ENCODE data around the gene NME7. TPM values are rescaled to one million over a fixed set of nuclear protein-coding genes. Genes with fewer than 3 reads are reported as not detected.

NME7 gene
- total RNA-seq, 1 donor from 2014 or later, result 23.6 TPM

- no peak for DNase-seq (ENCODE audit: extremely low spot score in 2 of 2)
- TF ChIP-seq, protein P1, sequence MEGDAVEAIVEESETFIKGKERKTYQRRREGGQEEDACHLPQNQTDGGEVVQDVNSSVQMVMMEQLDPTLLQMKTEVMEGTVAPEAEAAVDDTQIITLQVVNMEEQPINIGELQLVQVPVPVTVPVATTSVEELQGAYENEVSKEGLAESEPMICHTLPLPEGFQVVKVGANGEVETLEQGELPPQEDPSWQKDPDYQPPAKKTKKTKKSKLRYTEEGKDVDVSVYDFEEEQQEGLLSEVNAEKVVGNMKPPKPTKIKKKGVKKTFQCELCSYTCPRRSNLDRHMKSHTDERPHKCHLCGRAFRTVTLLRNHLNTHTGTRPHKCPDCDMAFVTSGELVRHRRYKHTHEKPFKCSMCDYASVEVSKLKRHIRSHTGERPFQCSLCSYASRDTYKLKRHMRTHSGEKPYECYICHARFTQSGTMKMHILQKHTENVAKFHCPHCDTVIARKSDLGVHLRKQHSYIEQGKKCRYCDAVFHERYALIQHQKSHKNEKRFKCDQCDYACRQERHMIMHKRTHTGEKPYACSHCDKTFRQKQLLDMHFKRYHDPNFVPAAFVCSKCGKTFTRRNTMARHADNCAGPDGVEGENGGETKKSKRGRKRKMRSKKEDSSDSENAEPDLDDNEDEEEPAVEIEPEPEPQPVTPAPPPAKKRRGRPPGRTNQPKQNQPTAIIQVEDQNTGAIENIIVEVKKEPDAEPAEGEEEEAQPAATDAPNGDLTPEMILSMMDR (IDR thresholded peaks at IDR 0.05), result no peak
- no peak for TF ChIP-seq POLR2A (IDR thresholded peaks at IDR 0.05)
- no peak for TF ChIP-seq POLR2AphosphoS5 (IDR thresholded peaks at IDR 0.05; ENCODE audit: insufficient read depth in 1 of 2, low read depth in 1 of 2)
- H3K36me3 ChIP-seq, result no peaks in the 10 kb centered on the region
- no peak overlapping the region for H3K27ac ChIP-seq
- no peak overlapping the region for H3K4me3 ChIP-seq
- intact Hi-C loops (cut with DNase I), result no loop called here
- no peaks in the 10 kb centered on the region for H3K27me3 ChIP-seq
- H3K4me1 ChIP-seq, result peaks cover 10% of the 10 kb centered on the region
- H3K9me3 ChIP-seq, result no peaks in the 10 kb centered on the region
These were observed 251.6 kb downstream of the NME7 start for GRCh38 chr1:169115891-169116585.

GRCh38 chr1:169113613-169114119 is 253.9 kb downstream of the NME7 start:
- TF ChIP-seq POLR2A (IDR thresholded peaks at IDR 0.05), result no peak
- TF ChIP-seq, protein P1 (IDR thresholded peaks at IDR 0.05), result no peak
- H3K27me3 ChIP-seq, result no peaks in the 10 kb centered on the region
- no peak overlapping the region for H3K27ac ChIP-seq
- DNase-seq (ENCODE audit: extremely low spot score in 2 of 2), result no peak
- H3K9me3 ChIP-seq, result no peaks in the 10 kb centered on the region
- H3K36me3 ChIP-seq, result no peaks in the 10 kb centered on the region
- intact Hi-C loops (cut with DNase I), result no loop called here
- no peak overlapping the region for H3K4me3 ChIP-seq
- H3K4me1 ChIP-seq, result peaks cover 10% of the 10 kb centered on the region

DNA sequence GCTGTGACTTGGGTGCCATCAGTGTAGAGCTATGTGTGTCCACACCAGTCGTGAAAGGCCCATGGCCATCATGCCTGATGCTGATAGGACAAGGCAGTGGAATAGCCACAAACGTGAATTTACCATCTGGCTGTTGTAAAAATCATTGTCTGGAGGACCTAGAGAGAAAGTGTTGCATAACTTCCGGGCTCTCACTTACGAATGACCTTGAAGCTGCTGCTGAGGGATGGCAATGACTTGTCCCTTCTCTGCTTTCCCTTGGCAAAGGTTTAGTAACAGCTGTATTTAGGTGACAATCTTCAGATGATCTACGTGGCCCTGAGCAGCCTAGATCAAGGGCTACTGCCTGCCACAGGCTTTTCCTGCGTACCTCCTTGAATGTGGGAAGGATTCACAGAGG is 255.4 kb downstream of the NME7 start:
- H3K27ac ChIP-seq, result no peak overlapping the region
- DNase-seq (ENCODE audit: extremely low spot score in 2 of 2), result no peak

DNA sequence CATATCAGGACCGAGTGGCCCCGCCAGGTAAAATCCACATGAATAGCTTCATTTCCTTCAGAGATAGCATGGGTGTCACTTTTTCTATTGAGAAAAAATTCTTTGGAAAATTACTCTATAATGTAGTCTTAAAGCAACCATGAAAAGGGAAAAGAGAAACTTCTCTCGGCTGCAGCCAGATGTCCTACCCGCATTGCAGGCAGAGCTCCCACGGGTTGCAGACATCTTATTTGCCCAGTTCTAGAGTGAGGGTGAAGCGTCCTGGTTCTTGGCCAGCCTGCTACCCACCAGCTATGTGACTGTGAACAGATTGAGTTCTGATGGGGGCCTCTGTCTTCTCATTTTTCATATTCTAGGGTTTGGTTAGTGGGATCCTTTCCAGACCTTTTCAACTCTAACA is 256.1 kb downstream of the NME7 start:
- Histone ChIP-seq H3K27ac (no peak overlapping the region), H3K4me1 (peaks cover 8% of the 10 kb centered on the region), H3K9me3 (no peaks in the 10 kb centered on the region), H3K4me3 (no peak overlapping the region), H3K36me3 (no peaks in the 10 kb centered on the region), H3K27me3 (no peaks in the 10 kb centered on the region)
- no peak for DNase-seq (ENCODE audit: extremely low spot score in 2 of 2)
- TF ChIP-seq POLR2A (IDR thresholded peaks at IDR 0.05) (no peak), POLR2AphosphoS5 (IDR thresholded peaks at IDR 0.05; ENCODE audit: insufficient read depth in 1 of 2, low read depth in 1 of 2) (no peak)
- TF ChIP-seq, protein P1 (IDR thresholded peaks at IDR 0.05), result no peak
- intact Hi-C loops (cut with DNase I), result no loop called here

More for the DNA sequence above, 255.4 kb downstream of the NME7 start:
- Histone ChIP-seq H3K4me3 (no peak overlapping the region), H3K4me1 (peaks cover 10% of the 10 kb centered on the region), H3K9me3 (no peaks in the 10 kb centered on the region), H3K27me3 (no peaks in the 10 kb centered on the region), H3K36me3 (no peaks in the 10 kb centered on the region)
- TF ChIP-seq, protein P1 (IDR thresholded peaks at IDR 0.05), result no peak
- TF ChIP-seq POLR2A (IDR thresholded peaks at IDR 0.05) (no peak), POLR2AphosphoS5 (IDR thresholded peaks at IDR 0.05; ENCODE audit: insufficient read depth in 1 of 2, low read depth in 1 of 2) (no peak)
- intact Hi-C loops (cut with DNase I), result no loop called here

GRCh38 chr1:169110689-169111447 is 256.7 kb downstream of the NME7 start:
- intact Hi-C loops (cut with DNase I), result no loop called here
- no peak for DNase-seq (ENCODE audit: extremely low spot score in 2 of 2)
- Histone ChIP-seq H3K36me3 (no peaks in the 10 kb centered on the region), H3K27ac (no peak overlapping the region), H3K4me3 (no peak overlapping the region), H3K9me3 (no peaks in the 10 kb centered on the region), H3K4me1 (peaks cover 2% of the 10 kb centered on the region), H3K27me3 (no peaks in the 10 kb centered on the region)
- TF ChIP-seq POLR2AphosphoS5 (IDR thresholded peaks at IDR 0.05; ENCODE audit: insufficient read depth in 1 of 2, low read depth in 1 of 2), result no peak
- TF ChIP-seq, protein P1 (IDR thresholded peaks at IDR 0.05), result no peak
- no peak for TF ChIP-seq POLR2A (IDR thresholded peaks at IDR 0.05)

Measured in vagina (tissue), 2 donors.